HG03039 (cell line): ENCODE data around the gene CD80.
A peak's percentile ranks its signal among the peaks of the same experiment; 100 is the strongest.

ENCODE experiments used
- ATAC-seq: cut with Tn5 transposase; IDR thresholded peaks from one replicate; pipeline ENCODE4 v1.9.1; 2021; ENCODE audit warnings: mild to moderate bottlenecking, moderate library complexity; ENCODE audit not compliant: unreplicated experiment

Gene CD80

GRCh38 chr3:119500265-119500664 is 59.1 kb downstream of the CD80 start:
- ATAC-seq, result no peak

GRCh38 chr3:119498186-119499011 is 61.0 kb downstream of the CD80 start, which contains the start of gene TIMMDC1:
TIMMDC1 (plus strand) TSS chr3:119498547; CDS start chr3:119498734, 187 bp downstream.
- ATAC-seq, result peak; percentile 99

- ATAC-seq, result no peak
These were observed 61.6 kb downstream of the CD80 start for GRCh38 chr3:119497820-119498185.

GRCh38 chr3:119494597-119494996 is 64.8 kb downstream of the CD80 start:
- ATAC-seq, result no peak

GRCh38 chr3:119492810-119493209 is 66.6 kb downstream of the CD80 start:
- no peak for ATAC-seq

- no peak for ATAC-seq
These were observed 67.3 kb downstream of the CD80 start for GRCh38 chr3:119492128-119492527.

- ATAC-seq, result no peak
These were observed 69.3 kb downstream of the CD80 start for GRCh38 chr3:119490153-119490552.

- no peak for ATAC-seq
These were observed 73.9 kb downstream of the CD80 start for GRCh38 chr3:119485563-119485962.

GRCh38 chr3:119483101-119483500 is 76.3 kb downstream of the CD80 start:
- ATAC-seq, result no peak

- no peak for ATAC-seq
These were observed 78.3 kb downstream of the CD80 start for GRCh38 chr3:119481079-119481478.
